Stimulated activated CD8-positive, alpha-beta memory T cell treated with anti-CD3 and anti-CD28 coated beads, Interleukin-4, amount 100 ng/mL, for 48 hours (primary cell): Measurements from ENCODE around the gene RUFY1.
"Not testable (repeated sequence)": the region's sequence is repeated elsewhere in the genome, so short reads cannot be mapped to it uniquely, and the experiment has no call there.

Experiments
- DNase-seq: peaks from one replicate; pipeline ENCODE4 v3.0.0-alpha.2; 2020

RUFY1 gene

DNA sequence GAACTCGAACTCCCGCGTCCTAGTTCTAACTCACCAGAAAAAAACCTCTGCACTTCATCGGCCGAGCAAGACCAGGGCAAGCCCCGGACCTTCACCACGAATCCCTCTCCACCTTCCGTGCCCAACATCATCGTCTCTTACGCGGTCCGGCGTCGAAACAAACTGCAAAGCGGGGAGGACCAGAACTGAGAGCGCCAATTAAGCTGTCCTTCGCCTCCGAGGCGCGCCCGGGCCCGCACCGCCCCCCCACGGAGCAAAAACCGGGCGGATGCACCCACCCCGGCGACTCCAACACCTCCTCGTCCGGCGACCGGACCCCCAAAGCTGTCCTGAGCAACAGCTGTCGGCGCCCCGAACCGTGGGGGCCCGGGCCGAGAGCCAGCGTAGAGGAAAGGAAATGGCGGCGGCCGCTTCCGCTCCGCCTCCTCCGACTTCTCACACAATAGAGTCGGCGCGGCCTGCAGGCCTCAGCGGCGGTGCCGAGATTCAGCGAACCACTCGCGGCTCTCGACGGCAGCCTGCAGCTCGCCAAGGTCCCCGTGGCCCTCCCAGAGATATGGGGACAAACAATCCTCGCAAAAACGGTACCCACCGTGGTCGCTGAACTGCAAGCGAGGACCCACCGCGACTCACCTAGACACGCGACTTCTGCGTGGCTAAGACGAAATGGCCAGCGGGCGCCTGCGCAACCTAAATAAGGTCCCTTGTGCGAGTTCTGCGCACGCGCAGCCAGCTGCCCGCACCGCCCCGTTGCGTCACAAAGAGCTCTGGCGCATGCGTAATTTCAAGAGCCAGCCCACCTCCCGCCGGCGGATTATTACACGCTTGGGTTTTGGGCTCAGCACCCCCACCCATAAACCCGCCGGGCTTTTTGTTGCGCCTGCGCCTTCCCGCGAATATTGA lies 72.9 kb downstream of the RUFY1 start, which contains the start of gene HNRNPH1:
Gene HNRNPH1, minus strand, starts transcription at position 669 of the 903 bp plus-strand sequence. Its CDS starts 538 bp downstream, at position 131.
- DNase-seq: peak; percentile 99

GRCh38 chr5:179623906-179624741 lies 73.8 kb downstream of the RUFY1 start:
- DNase-seq: peak; percentile 76

DNA sequence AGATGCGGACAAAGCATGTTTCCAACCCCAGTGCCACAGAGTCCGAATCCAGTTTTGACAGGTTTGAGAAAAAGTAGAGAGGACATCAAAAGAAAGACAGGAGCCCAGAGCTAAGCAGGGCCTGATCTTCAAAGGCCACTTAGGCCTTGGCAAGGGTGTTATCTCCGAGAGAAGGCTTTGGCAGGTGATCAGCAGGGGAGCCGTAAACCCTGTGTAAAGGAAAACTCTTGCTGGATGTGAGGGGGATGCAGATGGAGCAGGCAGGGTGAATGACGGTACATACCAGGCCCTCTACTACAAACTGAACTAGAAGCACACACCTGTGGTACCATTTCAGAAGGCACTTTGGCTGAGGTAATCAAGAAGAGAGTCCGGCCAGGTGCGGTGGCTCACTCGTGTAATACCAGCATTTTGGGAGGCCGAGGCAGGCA lies 74.5 kb downstream of the RUFY1 start:
- DNase-seq: no peak

DNA sequence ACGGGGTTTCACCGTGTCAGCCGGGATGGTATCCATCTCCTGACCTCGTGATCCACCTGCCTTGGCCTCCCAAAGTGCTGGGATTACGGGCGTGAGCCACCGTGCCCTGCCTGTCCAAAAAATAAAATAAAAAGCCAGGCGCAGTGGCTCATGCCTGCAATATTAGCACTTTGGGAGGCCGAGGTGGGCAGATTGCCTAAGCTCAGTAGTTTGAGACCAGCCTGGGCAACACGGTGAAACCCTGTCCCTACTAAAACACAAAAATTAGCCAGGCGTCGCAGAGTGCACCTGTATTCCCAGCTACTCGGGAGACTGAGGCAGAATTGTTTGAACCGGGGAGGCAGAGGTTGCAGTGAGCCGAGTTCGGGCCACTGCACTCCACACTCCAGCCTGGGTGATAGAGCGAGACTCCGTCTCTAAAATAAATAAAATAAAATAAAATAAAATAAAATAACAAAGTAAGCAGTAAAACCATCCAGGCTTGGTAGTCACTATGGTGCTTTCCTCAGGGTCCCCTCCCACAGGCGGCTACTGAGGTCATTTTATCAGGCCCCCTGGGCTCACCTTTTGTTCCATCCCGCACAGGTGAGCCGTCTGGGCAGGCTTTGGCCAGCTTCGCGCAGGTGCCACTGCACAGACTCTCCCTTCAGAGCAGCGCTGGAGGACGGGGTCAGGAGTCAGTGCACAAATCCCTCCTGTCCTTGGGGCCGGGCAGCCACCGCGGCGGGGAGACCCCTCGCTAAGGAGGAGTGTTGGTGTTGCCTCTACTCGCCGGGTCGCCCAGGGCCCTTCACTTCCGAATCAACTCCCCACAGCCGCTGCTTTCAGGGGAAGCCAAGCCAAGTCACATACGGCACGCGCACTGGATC lies 83.4 kb downstream of the RUFY1 start:
- not testable (repeated sequence) for DNase-seq

DNA sequence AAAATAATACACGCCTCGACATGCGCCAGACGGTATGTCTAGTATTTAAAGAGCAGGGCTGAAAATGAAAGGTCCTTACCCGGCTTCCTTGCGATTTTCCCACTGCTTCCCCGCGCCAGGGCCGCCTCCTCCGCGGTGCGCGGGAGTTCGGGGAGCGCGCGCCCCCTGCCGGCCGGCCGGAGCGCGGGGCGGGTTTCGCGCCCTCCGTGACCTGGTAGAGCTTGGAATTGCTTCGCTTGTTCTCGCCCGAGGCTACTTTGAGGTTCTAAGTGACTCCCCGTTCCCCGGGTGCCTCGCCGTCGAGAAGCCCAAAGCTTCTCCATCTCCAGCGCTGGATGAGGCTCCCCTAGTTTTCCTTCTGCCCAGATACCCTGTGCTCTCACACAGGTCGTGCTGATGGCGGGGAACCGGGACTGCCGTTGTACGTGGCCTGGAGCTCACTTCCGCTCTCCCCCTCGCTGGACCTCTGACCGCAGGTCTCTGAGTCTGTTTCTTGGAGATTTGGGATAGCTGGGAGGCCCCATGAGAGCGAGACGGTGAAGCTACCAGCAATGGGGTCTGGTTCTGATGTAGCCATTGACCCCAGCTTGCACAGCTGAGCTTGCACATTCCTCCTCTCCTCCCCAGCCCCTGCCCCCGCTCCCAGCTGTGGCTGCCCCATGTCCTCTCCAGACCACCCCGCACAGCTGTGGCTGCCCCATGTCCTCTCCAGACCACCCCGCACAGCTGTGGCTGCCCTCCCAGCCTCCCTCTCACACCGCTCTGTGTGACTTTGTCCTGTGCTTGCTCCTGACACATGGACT lies 84.2 kb downstream of the RUFY1 start:
- not testable (repeated sequence) for DNase-seq

DNA sequence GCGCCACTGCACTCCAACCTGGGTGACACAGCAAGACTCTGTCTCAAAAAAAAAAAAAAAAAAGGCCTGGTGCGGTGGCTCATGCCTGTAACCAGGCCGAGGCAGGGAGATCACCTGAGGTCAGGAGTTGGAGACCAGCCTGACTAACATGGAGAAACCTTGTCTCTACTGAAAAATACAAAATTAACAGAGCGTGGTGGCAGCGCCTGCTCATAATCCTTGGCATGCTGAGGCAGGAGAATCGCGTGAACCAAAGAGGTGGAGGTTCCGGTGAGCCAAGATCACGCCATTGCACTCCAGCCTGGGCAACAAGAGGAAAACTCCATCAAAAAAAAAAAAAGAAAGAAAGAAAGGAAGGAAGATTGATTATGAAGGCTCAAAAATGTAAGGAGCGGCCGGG lies 88.9 kb downstream of the RUFY1 start:
- not testable (repeated sequence) for DNase-seq

DNA sequence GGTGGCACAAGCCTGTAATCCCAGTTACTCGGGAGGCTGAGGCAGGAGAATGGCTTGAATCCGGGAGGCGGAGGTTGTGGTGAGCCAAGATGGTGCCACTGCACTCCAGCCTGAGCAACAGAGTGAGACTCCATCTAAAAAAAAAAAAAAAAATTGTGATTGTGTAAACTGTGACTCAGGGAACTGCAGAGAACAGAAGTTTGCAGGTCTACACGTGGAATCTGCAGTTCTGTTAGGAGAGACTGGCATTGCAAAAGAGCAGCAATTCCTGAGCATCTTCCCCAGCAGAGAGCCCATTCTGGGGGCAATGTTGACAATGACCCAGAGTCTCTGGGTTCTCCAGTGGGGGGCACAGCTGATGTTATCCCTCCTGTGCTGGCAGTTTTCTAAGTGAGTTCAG lies 91.4 kb downstream of the RUFY1 start:
- not testable (repeated sequence) for DNase-seq

DNA sequence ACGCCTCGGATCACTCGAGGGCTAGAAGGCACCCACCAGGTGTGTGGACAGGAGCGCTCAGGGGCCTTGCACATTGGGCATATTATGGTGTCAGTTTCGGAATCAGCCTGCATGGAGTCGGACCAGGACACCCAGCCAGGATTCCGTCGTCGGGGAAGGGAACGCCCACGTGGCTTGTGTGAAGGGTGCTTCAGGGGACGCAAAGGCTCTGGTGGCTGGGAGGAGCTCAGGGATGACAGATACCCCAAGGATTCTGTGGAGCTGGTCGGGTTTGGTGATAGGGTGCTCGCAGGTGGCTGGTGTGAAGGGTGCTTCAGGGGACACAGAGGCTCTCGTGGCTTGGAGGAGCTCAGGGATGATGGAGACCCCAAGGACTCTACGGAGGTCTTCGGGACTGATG lies 92.3 kb downstream of the RUFY1 start:
- DNase-seq: not testable (repeated sequence)

- DNase-seq: not testable (repeated sequence)
Measured at GRCh38 chr5:179643141-179643920, 93.0 kb downstream of the RUFY1 start.

GRCh38 chr5:179644766-179645165 lies 94.4 kb downstream of the RUFY1 start:
- DNase-seq: not testable (repeated sequence)

GRCh38 chr5:179648410-179648809 lies 98.1 kb downstream of the RUFY1 start:
- no peak for DNase-seq

GRCh38 chr5:179649166-179649703 lies 98.9 kb downstream of the RUFY1 start:
- DNase-seq: not testable (repeated sequence)

- not testable (repeated sequence) for DNase-seq
Measured at GRCh38 chr5:179650245-179650644, 99.9 kb downstream of the RUFY1 start.

DNA sequence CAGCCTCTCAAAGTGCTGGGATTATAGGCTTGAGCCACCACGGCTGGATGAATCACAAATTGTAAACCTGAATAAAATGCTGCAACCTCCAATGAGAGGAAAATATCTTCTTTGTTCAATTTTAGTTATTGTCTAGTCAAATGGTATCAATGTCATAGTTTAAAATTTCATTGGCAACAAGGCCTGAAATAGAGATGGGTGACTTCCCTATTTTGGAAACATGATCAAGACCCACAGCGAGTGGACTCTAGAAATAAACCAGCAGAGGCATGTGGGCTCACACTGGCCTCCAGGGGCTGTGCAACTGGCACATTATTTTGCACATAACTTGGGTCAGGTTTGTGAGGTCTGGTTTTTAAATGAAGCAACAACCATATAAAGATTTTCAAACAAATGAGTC lies 102.8 kb downstream of the RUFY1 start:
- DNase-seq: not testable (repeated sequence)

DNA sequence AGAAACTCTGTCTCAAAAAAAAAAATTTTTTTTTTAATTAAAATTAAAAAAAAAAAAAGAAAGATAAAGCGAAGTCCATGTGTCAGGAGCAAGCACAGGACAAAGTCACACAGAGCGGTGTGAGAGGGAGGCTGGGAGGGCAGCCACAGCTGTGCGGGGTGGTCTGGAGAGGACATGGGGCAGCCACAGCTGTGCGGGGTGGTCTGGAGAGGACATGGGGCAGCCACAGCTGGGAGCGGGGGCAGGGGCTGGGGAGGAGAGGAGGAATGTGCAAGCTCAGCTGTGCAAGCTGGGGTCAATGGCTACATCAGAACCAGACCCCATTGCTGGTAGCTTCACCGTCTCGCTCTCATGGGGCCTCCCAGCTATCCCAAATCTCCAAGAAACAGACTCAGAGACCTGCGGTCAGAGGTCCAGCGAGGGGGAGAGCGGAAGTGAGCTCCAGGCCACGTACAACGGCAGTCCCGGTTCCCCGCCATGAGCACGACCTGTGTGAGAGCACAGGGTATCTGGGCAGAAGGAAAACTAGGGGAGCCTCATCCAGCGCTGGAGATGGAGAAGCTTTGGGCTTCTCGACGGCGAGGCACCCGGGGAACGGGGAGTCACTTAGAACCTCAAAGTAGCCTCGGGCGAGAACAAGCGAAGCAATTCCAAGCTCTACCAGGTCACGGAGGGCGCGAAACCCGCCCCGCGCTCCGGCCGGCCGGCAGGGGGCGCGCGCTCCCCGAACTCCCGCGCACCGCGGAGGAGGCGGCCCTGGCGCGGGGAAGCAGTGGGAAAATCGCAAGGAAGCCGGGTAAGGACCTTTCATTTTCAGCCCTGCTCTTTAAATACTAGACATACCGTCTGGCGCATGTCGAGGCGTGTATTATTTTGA lies 107.2 kb downstream of the RUFY1 start:
- DNase-seq: peak; percentile 52

GRCh38 chr5:179658179-179658856 lies 108.0 kb downstream of the RUFY1 start:
- not testable (repeated sequence) for DNase-seq
